DMS 273 (cell line): Measurements from ENCODE around the gene ANKRD10.
"Not testable (repeated sequence)": the region's sequence is repeated elsewhere in the genome, so short reads cannot be mapped to it uniquely, and the experiment has no call there.

Experiments
- DNase-seq: peaks from one replicate; lab custom pipeline; 2025; ENCODE audit not compliant: unreplicated experiment; lab: John Stamatoyannopoulos, UW

The ANKRD10 gene

DNA sequence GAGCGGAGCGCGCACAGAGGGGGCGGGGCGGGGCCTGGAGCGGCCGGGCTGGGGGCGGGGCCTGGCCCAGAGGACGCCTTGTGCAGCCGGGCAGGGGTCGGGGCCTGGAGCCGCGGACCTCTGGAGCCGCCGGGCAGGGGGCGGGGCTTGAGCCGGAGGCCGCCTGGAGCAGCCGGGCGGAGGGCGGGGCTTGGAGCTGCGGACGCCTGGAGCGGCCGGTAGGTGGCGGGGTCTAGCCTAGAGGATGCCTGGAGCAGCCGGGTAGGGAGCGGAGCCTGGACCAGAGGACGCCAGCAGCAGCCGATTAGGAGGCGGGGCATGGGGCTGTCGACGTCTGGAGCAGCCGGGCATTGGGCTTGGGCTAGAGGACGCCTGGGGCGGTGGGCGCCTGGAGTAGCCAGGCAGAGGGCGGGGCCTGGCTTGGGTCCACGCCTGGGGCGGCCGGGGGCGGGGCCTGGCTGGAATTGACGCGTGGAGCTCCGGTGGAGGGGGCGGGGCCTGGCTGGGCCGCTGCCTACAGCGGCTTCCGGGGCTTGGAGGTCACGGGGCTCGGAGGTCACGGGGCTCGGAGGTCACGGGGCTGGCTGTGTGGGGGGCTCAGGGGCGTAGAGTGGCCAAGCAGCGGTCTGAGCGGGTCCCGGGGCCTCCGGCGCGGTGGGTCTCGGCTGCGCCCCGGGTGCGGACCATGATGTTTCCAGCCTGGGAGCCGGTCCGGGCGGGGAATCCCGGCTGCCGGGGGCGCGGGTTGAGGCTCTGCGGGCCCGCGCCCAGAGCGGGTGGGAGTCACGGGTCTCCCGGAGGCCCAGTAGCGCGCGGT is at the start of gene ANKRD10:
Gene ANKRD10 (minus strand): TSS at position 13 of the 817 bp plus-strand sequence. CDS start 135 bp downstream, outside the sequence.
- DNase-seq, result peak; percentile 97

DNA sequence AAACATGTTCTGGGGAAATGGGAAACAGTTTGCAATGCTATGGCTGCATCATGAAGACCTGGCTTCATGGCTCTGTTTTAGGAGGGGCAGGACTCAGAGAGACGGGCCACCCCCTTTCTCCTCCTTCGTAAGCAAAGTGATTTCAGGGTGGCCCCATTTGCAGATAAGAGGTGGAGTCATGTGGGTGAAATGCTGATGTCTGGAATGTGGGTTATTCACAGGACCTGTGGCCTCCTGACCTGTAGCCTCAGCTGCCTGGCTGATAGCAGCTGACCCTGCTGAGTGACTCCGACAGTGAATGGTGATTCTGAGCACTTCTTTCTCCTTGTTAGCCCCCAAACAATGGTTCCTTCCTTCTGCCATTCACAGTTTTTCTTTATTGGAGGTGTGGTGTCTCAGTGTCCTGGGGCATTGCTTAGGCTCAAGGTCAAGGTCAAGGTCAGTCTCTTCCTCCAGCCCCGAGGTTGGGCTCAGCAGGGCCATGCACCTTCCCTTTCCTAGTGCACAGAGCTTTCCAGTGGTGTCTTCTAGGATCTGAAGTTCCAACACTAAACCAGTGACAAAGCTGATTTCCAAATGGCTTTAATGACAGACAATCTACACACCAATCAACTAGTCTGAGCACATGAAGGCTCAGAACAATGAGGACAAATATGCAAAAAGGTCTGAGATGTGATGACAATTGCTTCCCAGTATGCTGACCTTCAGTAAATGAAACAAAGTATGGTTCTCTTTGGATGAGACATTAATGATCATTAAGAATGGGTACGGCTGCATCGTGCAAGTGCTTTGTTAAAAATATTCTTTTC is 49.6 kb upstream of the ANKRD10 start:
- DNase-seq, result no peak

DNA sequence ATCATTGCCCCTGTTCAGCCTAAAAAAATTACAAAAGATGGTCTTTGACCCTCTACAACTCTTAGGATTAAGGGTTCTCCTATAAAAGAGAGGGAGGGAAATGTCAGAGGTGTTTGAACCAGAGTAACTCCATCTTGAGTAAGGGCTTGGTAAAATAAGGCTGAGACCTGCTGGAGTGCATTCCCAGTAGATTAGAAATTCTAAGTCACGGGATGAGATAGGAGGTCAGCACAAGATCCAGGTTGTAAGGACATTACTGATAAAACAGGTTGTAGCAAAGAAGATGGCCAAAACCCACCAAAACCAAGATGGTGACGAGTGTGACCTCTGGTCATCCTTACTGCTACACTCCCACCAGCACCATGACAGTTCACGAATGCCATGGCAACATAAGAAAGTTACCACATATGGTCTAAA is 48.7 kb upstream of the ANKRD10 start:
- no peak for DNase-seq

DNA sequence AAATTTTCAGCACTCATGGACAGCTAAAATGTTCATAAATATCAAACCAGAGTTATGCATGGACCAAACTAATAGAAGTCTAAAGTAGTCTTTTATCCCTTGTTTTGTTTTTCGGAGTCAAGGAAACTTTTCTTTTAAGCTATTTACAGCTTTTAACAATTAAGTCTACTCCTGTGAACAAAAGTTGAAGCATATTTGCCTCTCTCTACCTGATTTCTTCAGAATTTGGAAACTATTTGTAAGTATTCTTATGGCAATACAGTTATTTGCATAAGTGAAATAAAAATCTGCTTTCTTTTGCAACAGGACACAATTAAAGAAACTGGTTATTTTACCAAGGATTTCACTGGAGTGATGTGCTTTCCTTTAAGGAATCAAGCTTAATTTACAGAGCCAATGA is 47.1 kb upstream of the ANKRD10 start:
- DNase-seq, result no peak

GRCh38 chr13:110960204-110960603 is 45.3 kb upstream of the ANKRD10 start:
- DNase-seq, result no peak

DNA sequence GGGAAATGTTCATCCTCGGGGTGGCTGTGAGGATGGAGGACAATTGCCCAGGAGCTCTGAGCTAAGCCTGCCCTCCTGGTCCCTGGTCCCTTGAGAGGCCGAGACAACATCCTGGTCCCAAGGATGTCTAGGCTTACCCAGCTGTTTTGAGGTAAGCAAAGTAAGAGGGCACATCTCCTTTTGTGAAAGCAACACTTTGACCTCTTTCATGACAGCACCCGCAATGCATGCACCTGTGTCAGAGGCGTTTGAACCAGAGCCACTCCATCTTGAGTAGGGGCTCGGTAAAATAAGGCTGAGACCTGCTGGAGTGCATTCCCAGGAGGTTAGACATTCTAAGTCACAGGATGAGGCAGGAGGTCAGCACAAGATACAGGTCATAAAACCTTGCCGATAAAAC is 43.1 kb upstream of the ANKRD10 start:
- no peak for DNase-seq

- DNase-seq, result no peak
Measured at GRCh38 chr13:110957181-110957884, 42.5 kb upstream of the ANKRD10 start.

- not testable (repeated sequence) for DNase-seq
Measured at GRCh38 chr13:110956216-110956615, 41.3 kb upstream of the ANKRD10 start.

DNA sequence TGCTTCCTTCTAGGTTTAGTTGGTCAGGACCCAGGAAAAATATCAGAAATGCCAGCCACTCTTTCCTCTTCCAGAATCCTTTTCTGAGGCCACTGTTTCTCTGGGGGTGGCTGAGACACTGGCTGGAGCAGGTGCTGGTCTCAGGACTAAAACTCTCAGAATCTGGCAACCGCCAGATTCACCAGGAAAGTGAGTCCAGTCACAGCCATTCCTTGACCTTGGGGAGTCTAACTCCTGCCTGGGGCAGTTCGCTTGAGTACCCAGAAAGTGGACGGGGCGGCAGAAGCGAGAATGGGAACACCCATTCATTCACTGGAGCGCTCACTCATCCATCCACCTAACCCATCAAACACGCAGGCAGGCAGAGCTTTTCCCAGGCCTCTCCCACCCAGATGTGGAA is 40.7 kb upstream of the ANKRD10 start:
- not testable (repeated sequence) for DNase-seq

DNA sequence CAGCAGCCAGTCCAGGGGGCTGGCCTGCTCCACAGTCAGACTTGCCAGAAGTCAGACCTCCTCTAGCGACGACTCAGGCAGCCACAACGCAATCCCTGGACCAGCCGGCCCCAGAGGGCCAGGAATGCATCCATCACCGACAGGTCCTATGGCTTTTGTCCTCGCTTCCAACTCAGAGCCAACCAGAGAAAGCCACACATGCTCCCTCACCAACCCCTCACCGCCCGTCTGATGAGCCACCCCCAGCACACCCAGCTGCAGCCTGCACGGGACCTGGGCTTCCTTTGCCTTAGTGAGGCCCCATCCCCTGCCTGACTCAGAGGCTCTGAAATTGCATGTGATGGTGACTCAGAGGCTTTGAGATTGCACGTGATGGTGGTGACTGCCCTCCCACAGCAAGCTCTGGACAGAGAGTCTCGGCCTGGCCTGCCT is 40.2 kb upstream of the ANKRD10 start:
- DNase-seq, result not testable (repeated sequence)

DNA sequence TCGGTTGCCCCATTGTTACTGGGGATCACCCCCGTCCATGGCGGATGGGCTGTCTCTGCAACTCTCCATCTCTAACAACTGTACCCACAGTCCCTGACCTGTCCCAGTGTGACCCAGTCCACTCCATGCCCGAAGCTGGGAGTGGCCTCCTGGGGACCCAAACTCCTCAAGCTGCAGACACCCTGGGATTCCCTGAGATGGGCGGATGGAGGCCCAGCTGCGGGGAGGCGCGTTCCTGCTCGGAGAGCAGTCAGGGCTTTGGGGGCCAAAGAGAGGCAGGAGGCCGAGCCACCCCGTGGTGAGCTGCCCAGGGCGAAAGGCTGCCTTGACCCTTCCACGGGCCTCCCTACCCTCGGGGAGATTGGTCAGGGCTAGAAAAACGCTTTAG is 39.7 kb upstream of the ANKRD10 start:
- not testable (repeated sequence) for DNase-seq

GRCh38 chr13:110953833-110954532 is 39.1 kb upstream of the ANKRD10 start:
- DNase-seq, result no peak

GRCh38 chr13:110953416-110953815 is 38.5 kb upstream of the ANKRD10 start:
- no peak for DNase-seq

DNA sequence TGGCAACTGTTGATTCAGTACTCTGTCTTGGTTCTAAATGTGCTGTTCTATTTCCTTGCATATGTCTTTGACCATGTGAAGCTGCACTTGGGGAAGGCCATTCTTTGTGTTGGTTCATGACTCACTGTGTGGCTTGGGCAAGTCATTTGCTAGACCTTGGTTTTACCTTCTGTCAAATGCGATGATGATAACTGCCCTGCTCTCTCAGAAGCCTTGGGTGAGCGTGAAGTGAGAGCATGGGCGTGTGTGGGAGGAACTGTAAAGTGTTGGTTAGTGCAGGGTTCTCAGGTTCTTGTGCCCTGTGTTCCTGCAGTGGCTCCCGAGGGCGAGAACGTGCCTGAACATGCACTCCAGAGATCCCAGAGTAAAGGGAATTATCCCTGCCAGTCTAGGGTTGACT is 37.3 kb upstream of the ANKRD10 start:
- DNase-seq, result not testable (repeated sequence)

GRCh38 chr13:110950819-110951570 is 36.1 kb upstream of the ANKRD10 start:
- no peak for DNase-seq

GRCh38 chr13:110950356-110950755 is 35.5 kb upstream of the ANKRD10 start:
- no peak for DNase-seq

GRCh38 chr13:110949628-110950027 is 34.8 kb upstream of the ANKRD10 start:
- no peak for DNase-seq

GRCh38 chr13:110949116-110949515 is 34.2 kb upstream of the ANKRD10 start:
- DNase-seq, result no peak

- not testable (repeated sequence) for DNase-seq
Measured at GRCh38 chr13:110947338-110947737, 32.5 kb upstream of the ANKRD10 start.

DNA sequence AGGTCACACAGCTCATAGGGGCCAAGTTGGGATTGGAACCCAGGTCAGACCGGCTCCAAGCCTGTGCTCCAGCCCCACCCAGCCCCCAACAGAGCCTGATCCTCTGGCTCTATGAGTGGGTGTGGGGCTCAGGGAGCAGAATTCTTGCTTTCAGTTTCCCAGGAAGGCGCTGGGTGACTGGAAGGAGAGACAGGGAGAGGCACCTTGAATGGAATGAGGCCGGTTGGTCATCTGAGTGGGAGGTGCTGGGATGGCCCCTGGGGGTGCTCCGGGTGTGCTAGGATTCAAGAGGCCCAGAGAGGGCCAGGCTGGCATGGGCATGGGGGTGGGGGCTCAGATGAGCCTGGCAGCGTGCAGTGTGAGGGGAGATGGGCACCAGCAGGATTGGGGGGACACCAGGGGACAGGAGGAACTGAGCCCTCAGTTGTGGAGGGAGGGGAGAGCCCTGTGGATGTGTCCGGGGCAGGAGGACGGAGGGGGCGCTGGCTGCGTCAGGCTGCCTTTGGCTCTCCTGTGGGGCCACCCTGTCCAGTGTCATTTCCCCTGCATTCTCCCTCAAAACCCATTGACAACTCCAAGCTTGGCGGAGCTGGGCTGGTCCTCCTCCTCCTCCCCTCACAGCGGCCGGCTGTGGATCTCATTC is 31.2 kb upstream of the ANKRD10 start:
- no peak for DNase-seq
